NCI-H1092 treated with DMSO at 0.1 percent for 48 hours (cell line): ENCODE measurements around the gene SRXN1.
A peak's percentile ranks its signal among the peaks of the same experiment; 100 is the strongest.
"Not testable (repeated sequence)": the region's sequence is repeated elsewhere in the genome, so short reads cannot be mapped to it uniquely, and the experiment has no call there.

Experiments
- DNase-seq: peaks from one replicate; lab custom pipeline; 2025; lab: John Stamatoyannopoulos, UW

The SRXN1 gene

GRCh38 chr20:655726-656624 is 3.0 kb upstream of the SRXN1 start:
- no peak for DNase-seq

- no peak for DNase-seq
Observed at GRCh38 chr20:654417-654750, 1.4 kb upstream of the SRXN1 start.

GRCh38 chr20:653590-654416 is 803 bp upstream of the SRXN1 start:
- no peak for DNase-seq

- DNase-seq: no peak
Observed at GRCh38 chr20:652615-653109, 338 bp downstream of the SRXN1 start.

- DNase-seq: no peak
Observed at GRCh38 chr20:651713-652614, 1.0 kb downstream of the SRXN1 start.

- DNase-seq: no peak
Observed at GRCh38 chr20:650954-651353, 2.0 kb downstream of the SRXN1 start.

- DNase-seq: no peak
Observed at GRCh38 chr20:650281-650680, 2.7 kb downstream of the SRXN1 start.

- no peak for DNase-seq
Observed at GRCh38 chr20:647479-648019, 5.5 kb downstream of the SRXN1 start.

- DNase-seq: no peak
Observed at GRCh38 chr20:646868-647233, 6.1 kb downstream of the SRXN1 start.

GRCh38 chr20:646107-646867 is 6.7 kb downstream of the SRXN1 start:
- DNase-seq: no peak

- DNase-seq: peak; percentile 44
Observed at GRCh38 chr20:645318-646106, 7.5 kb downstream of the SRXN1 start.

GRCh38 chr20:644692-645317 is 8.2 kb downstream of the SRXN1 start:
- no peak for DNase-seq

GRCh38 chr20:642398-643174 is 10.4 kb downstream of the SRXN1 start:
- DNase-seq: no peak

GRCh38 chr20:642013-642397 is 11.0 kb downstream of the SRXN1 start:
- DNase-seq: not testable (repeated sequence)

GRCh38 chr20:641516-641875 is 11.5 kb downstream of the SRXN1 start:
- DNase-seq: no peak

- DNase-seq: no peak
Observed at GRCh38 chr20:640674-641515, 12.1 kb downstream of the SRXN1 start.

- DNase-seq: no peak
Observed at GRCh38 chr20:638579-638978, 14.4 kb downstream of the SRXN1 start.

- DNase-seq: no peak
Observed at GRCh38 chr20:637559-637958, 15.4 kb downstream of the SRXN1 start.
